ENCODE data around the gene ZBTB40. TPM values are rescaled to one million over a fixed set of nuclear protein-coding genes. Genes with fewer than 3 reads are reported as not detected.

ZBTB40 gene
- total and polyA plus RNA-seq, 2 of the 13 experiments (the other 11 are each of a cell fraction or from before 2014, with no cell fraction given), result 8.8 to 16.5 TPM

- Histone ChIP-seq H2AFZ (ENCODE audit: low read length) (no peak overlapping the region), H3K4me1 (ENCODE audit: insufficient read depth, low read length) (peaks cover 6% of the 10 kb centered on the region), H4K20me1 (ENCODE audit: insufficient read depth, low read length) (no peaks in the 10 kb centered on the region), H3K27me3 (ENCODE audit: control insufficient read depth in 1 of 2, insufficient read depth in 2 of 2, low read length in 2 of 2) (no peaks in the 10 kb centered on the region), H3K27ac (ENCODE audit: extremely low read length, insufficient read depth, low read length) (no peak overlapping the region), H3K9me3 (ENCODE audit: low read length) (no peaks in the 10 kb centered on the region), H3K4me3 (replicated peaks in 1 of 3; ENCODE audit: insufficient read depth in 1 of 3, low read depth in 2 of 3, low read length in 3 of 3) (no peak overlapping the region), H3K4me2 (ENCODE audit: low read depth, low read length) (no peak overlapping the region), H3K79me2 (ENCODE audit: insufficient read depth, low read length) (no peaks in the 10 kb centered on the region), H3K36me3 (replicated peaks in 1 of 2; ENCODE audit: control insufficient read depth in 1 of 2, insufficient read depth in 2 of 2, low read length in 2 of 2) (peaks cover 25 to 77% of the 10 kb centered on the region in 2 experiments), H3K9ac (ENCODE audit: insufficient read depth, low read depth, low read length) (no peak overlapping the region)
- no peak for ATAC-seq
- ChIA-PET POLR2A (no interaction called here), CTCF (ENCODE audit: low intra/inter-chr PET ratio, low total read pairs) (no interaction called here)
- intact Hi-C loops (cut with micrococcal nuclease; ENCODE audit: unreplicated experiment), result no loop called here
- no peak for DNase-seq (ENCODE audit: low spot score)
- in situ Hi-C loops (cut with HindIII; ENCODE audit: extremely low pct_ligation_motif_present, low pct_unique_long_range_greater_than_20kb), result no loop called here
- WGBS (ENCODE audit: low lambda C conversion rate), result 84% methylated on average over 3 of the region's 3 CpGs
- BruUV-seq (replicated peaks), result no TSS peak
- TF ChIP-seq STAT6 (CRISPR knock-in tag; IDR thresholded peaks at IDR 0.05; ENCODE audit: borderline replicate concordance) (no peak), ZNF784 (CRISPR knock-in tag; IDR thresholded peaks at IDR 0.05; ENCODE audit: borderline replicate concordance) (no peak), ZNF761 (CRISPR knock-in tag; conservative IDR thresholded peaks at IDR 0.05) (no peak), SOX5 (CRISPR knock-in tag; IDR thresholded peaks at IDR 0.05; ENCODE audit: borderline replicate concordance) (no peak), ZNF10 (CRISPR knock-in tag; IDR thresholded peaks at IDR 0.05; ENCODE audit: borderline replicate concordance, low read depth) (no peak), CBX1 (IDR thresholded peaks at IDR 0.05; ENCODE audit: low read depth) (no peak), ZNF749 (CRISPR knock-in tag; IDR thresholded peaks at IDR 0.05; ENCODE audit: borderline replicate concordance) (no peak), NCOA2 (CRISPR knock-in tag; IDR thresholded peaks at IDR 0.05) (no peak), ZNF280B (CRISPR knock-in tag; IDR thresholded peaks at IDR 0.05; ENCODE audit: borderline replicate concordance) (no peak), ZSCAN20 (CRISPR knock-in tag; IDR thresholded peaks at IDR 0.05; ENCODE audit: borderline replicate concordance) (no peak)
- FAIRE-seq, result no peak
These were observed 57.3 kb downstream of the ZBTB40 start for GRCh38 chr1:22508991-22509390.

Measured in HepG2 (cell line).